Measurements from ENCODE around the gene ARMC9. TPM values are rescaled to one million over a fixed set of nuclear protein-coding genes. Genes with fewer than 3 reads are reported as not detected.
"Not testable (repeated sequence)": the region's sequence is repeated elsewhere in the genome, so short reads cannot be mapped to it uniquely, and the experiment has no call there.

The ARMC9 gene
- total and polyA plus RNA-seq, 2 donors: 13.5 to 25.9 TPM

DNA sequence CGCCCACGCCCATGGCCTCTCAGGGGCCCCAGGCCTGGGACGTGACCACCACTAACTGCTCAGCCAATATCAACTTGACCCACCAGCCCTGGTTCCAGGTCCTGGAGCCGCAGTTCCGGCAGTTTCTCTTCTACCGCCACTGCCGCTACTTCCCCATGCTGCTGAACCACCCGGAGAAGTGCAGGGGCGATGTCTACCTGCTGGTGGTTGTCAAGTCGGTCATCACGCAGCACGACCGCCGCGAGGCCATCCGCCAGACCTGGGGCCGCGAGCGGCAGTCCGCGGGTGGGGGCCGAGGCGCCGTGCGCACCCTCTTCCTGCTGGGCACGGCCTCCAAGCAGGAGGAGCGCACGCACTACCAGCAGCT is 199.5 kb downstream of the ARMC9 start:
- no peaks in the 10 kb centered on the region for H3K4me1 ChIP-seq (ENCODE audit: insufficient read depth)
- WGBS: 97% methylated on average over 28 of the region's 28 CpGs
- no peak overlapping the region for H3K27ac ChIP-seq (ENCODE audit: low read depth)
- H3K36me3 ChIP-seq (ENCODE audit: insufficient read depth): no peaks in the 10 kb centered on the region
- H3K4me3 ChIP-seq (ENCODE audit: low read depth, low read length): no peak overlapping the region
- no peak for DNase-seq (ENCODE audit: extremely low spot score)

DNA sequence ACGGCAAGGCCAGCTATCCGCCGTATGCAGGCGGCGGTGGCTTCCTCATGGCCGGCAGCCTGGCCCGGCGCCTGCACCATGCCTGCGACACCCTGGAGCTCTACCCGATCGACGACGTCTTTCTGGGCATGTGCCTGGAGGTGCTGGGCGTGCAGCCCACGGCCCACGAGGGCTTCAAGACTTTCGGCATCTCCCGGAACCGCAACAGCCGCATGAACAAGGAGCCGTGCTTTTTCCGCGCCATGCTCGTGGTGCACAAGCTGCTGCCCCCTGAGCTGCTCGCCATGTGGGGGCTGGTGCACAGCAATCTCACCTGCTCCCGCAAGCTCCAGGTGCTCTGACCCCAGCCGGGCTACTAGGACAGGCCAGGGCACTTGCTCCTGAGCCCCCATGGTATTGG is 200.2 kb downstream of the ARMC9 start:
- Histone ChIP-seq H3K36me3 (ENCODE audit: insufficient read depth) (no peaks in the 10 kb centered on the region), H3K4me3 (ENCODE audit: low read depth, low read length) (no peak overlapping the region), H3K4me1 (ENCODE audit: insufficient read depth) (no peaks in the 10 kb centered on the region), H3K27ac (ENCODE audit: low read depth) (no peak overlapping the region)
- WGBS: 96% methylated on average over 27 of the region's 27 CpGs
- DNase-seq (ENCODE audit: extremely low spot score): no peak

DNA sequence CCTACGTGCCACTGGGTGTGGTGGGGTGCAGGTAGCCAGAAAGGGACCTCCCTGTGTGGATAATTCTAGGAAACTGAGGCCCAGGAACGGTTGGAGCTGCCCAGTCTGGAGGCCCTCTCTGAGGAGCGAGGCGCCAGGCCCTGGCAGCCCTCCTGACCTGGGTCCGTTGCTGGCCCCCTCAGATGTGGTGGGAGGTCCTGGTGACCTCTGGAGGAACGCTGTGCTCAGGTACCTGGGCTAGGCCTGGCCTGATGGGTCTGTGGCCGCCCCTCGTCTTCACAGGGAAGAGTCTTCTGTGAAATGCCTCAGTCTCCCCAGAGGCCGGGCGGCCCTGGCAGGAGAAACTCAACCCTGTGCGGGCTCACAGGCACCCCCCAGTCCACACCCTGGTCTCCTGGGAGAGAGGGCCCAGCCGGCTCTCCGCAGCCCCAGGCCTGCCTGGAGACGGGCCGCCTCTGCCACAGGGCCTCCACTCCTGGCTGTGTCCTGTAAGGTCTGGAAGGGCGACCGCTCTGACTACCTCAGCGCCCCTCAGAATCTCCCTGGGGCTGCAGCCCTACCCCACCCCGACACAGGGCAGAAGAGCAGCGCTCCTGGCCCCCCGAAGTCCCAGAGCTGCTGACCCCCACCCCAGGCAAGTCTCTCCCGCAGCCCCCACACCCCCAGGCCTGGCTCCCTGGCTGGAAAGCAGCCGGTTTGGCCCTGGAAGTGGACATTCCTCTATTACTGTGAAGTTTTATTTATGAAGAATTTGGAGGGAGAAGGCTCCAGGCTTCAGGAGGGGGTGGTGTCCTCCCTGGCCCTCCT is 200.8 kb downstream of the ARMC9 start:
- H3K4me1 ChIP-seq (ENCODE audit: insufficient read depth): no peaks in the 10 kb centered on the region
- no peak overlapping the region for H3K4me3 ChIP-seq (ENCODE audit: low read depth, low read length)
- no peak for DNase-seq (ENCODE audit: extremely low spot score)
- no peaks in the 10 kb centered on the region for H3K36me3 ChIP-seq (ENCODE audit: insufficient read depth)
- 78% methylated on average over 23 of the region's 23 CpGs for WGBS
- H3K27ac ChIP-seq (ENCODE audit: low read depth): no peak overlapping the region

DNA sequence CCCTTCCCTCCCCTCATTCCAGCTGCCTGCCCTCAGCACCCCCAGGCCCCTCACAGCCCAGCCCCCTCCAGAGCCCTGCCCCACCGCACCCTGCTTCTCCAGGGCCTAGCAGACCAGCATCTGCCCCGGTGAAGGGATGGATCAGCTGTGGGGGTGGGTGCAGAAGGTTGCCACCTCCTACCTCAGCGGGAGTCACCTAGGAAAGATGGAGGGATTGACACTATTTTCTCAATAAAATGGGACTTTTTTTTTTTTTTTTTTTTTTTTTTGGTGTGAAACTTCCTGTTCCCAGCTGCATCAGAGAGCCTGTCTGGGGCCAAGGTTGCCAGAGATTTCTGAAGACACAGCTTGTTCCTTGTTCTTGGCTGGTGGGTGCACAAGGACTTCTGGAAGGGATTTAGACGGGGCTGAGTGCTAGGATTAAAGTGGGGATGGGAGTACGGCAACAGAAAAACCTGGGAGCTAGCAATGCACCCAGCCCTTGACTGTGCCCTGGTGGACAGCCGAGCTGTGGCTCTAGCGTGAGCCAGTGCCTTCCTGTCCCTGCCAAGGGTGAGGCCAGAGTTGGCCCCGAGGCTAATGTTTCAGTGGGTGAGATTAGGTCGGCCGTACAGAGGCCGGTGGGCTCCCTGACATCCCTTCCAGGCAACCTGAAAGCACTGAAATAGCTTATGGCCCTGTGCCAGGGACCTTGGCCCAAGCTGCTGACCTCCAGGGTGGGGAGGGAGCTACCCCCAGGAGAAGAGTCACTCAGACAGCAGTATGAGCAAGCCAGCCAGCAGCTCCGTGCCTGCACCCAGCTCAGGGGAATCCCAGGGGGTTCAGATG is 201.6 kb downstream of the ARMC9 start:
- Histone ChIP-seq H3K27ac (ENCODE audit: low read depth) (no peak overlapping the region), H3K4me3 (ENCODE audit: low read depth, low read length) (no peak overlapping the region), H3K36me3 (ENCODE audit: insufficient read depth) (no peaks in the 10 kb centered on the region), H3K4me1 (ENCODE audit: insufficient read depth) (no peaks in the 10 kb centered on the region)
- DNase-seq (ENCODE audit: extremely low spot score): no peak
- 31% methylated on average over 12 of the region's 12 CpGs for WGBS

DNA sequence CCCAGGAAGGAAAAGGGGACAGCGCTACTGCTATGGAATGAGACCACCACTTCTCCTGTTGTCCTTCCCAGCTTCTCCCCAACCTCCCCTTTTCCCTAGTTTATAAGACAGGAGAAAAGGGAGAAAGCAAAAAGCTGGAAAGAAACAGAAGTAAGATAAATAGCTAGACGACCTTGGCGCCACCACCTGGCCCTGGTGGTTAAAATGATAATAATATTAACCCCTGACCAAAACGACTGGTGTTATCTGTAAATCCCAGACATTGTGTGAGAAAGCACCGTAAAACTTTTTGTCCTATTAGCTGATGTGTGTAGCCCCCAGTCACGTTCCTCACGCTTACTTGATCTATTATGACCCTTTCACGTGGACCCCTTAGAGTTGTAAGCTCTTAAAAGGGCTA is 202.2 kb downstream of the ARMC9 start:
- not testable (repeated sequence) for H3K27ac ChIP-seq (ENCODE audit: low read depth); H3K36me3 ChIP-seq (ENCODE audit: insufficient read depth); DNase-seq (ENCODE audit: extremely low spot score); H3K4me3 ChIP-seq (ENCODE audit: low read depth, low read length); H3K4me1 ChIP-seq (ENCODE audit: insufficient read depth)
- WGBS: 56% methylated on average over 8 of the region's 8 CpGs

DNA sequence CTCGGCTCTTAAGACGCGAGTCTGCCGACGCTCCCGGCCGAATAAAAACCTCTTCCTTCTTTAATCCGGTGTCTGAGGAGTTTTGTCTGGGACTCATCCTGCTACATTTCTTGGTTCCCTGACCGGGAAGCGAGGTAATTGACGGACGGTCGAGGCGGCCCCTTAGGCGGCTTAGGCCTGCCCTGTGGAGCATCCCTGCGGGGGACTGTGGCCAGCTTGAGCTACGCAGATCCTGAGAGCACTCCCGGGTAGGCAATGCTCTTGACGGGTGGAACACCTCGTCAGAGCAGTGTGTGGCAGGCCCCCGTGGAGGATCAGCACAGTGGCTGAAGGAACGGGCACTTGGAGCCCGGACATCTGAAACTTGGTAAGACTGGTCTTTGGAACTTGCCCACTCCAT is 202.7 kb downstream of the ARMC9 start:
- H3K27ac ChIP-seq (ENCODE audit: low read depth); H3K4me1 ChIP-seq (ENCODE audit: insufficient read depth); DNase-seq (ENCODE audit: extremely low spot score): not testable (repeated sequence)

DNA sequence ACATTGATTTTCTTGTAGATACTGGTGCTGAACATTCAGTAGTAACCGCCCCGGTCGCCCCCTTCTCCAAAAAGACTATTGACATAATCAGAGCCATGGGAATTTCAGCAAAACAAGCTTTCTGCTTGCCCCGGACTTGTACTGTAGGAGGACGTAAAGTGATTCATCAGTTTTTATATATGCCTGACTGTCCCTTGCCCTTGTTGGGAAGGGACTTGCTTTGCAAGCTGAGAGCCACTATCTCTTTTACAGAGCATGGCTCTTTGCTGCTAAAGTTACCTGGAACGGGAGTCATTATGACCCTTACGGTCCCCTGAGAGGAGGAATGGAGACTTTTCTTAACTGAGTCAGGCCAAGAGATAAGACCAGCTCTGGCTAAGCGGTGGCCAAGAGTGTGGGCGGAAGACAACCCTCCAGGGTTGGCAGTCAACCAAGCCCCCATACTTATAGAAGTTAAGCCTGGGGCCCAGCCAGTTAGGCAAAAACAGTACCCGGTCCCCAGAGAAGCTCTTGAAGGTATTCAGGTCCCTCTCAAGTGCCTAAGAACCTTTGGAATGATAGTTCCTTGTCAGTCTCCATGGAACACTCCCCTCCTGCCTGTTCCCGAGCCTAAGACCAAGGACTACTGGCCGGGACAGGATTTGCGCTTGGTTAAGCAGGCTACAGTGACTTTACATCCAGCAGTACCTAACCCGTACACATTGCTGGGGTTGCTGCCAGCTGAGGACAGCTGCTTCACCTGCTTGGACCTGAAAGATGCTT is 205.2 kb downstream of the ARMC9 start:
- 59% methylated on average over 14 of the region's 14 CpGs for WGBS
- not testable (repeated sequence) for H3K27ac ChIP-seq (ENCODE audit: low read depth); H3K4me1 ChIP-seq (ENCODE audit: insufficient read depth)

More for the DNA sequence above, 202.7 kb downstream of the ARMC9 start:
- H3K4me3 ChIP-seq (ENCODE audit: low read depth, low read length); H3K36me3 ChIP-seq (ENCODE audit: insufficient read depth): not testable (repeated sequence)
- 85% methylated on average over 23 of the region's 23 CpGs for WGBS

DNA sequence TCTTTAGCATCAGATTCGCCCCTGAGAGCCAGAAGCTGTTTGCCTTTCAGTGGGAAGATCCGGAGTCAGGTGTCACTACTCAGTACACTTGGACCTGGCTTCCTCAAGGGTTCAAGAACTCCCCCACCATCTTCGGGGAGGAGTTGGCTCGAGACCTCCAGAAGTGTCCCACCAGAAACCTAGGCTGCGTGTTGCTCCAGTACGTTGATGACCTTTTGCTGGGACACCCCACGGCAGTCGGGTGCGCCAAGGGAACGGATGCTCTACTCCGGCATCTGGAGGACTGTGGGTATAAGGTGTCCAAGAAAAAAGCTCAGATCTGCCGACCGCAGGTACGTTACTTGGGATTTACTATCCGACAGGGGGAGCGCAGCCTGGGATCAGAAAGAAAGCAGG is 205.8 kb downstream of the ARMC9 start:
- not testable (repeated sequence) for H3K4me3 ChIP-seq (ENCODE audit: low read depth, low read length); H3K4me1 ChIP-seq (ENCODE audit: insufficient read depth); DNase-seq (ENCODE audit: extremely low spot score); H3K27ac ChIP-seq (ENCODE audit: low read depth); H3K36me3 ChIP-seq (ENCODE audit: insufficient read depth)
- 93% methylated on average over 16 of the region's 16 CpGs for WGBS

More for the DNA sequence above, 205.2 kb downstream of the ARMC9 start:
- not testable (repeated sequence) for DNase-seq (ENCODE audit: extremely low spot score); H3K36me3 ChIP-seq (ENCODE audit: insufficient read depth); H3K4me3 ChIP-seq (ENCODE audit: low read depth, low read length)

DNA sequence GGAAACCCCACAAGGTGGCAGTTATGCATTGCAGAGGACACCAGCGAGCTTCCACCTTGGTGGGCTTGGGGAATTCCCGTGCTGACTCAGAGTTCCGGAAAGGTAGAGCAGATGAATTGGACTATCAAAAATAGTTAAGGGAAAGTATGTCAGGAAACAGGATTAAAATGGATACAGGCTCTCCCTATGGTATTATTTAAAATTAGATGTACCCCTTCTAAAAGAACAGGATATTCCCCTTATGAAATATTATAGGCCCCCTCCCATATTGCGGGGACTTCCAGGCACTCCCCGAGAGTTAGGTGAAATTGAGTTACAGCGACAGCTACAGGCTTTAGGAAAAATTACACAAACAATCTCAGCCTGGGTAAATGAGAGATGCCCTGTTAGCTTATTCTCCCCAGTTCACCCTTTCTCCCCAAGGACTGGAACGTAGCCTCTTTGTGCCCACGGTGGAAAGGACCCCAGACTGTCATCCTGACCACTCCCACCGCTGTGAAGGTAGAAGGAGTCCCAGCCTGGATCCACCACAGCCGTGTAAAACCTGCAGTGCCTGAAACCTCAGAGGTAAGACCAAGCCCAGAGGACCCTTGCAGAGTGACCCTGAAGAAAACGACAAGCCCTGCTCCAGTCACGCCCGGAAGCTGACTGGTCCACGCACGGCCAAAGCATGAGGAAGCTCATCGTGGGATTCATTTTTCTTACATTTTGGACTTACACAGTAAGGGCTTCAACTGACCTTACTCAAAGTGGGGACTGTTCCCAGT is 207.4 kb downstream of the ARMC9 start:
- H3K36me3 ChIP-seq (ENCODE audit: insufficient read depth); H3K4me3 ChIP-seq (ENCODE audit: low read depth, low read length); H3K4me1 ChIP-seq (ENCODE audit: insufficient read depth); DNase-seq (ENCODE audit: extremely low spot score); H3K27ac ChIP-seq (ENCODE audit: low read depth): not testable (repeated sequence)
- 33% methylated on average over 16 of the region's 16 CpGs for WGBS

DNA sequence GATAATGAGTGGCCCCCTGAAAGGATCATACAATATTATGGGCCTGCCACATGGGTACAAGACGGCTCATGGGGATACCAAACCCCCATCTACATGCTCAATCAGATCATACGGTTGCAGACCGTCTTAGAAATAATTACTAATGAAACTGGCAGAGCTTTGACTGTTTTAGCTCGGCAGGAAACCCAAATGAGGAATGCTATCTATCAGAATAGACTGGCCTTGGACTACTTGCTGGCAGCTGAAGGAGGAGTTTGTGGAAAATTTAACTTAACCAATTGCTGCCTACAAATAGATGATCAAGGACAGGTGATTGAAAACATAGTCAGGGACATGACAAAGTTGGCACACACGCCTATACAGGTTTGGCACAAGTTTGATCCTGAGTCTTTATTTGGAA is 209.3 kb downstream of the ARMC9 start:
- H3K27ac ChIP-seq (ENCODE audit: low read depth); H3K36me3 ChIP-seq (ENCODE audit: insufficient read depth); H3K4me1 ChIP-seq (ENCODE audit: insufficient read depth); DNase-seq (ENCODE audit: extremely low spot score); H3K4me3 ChIP-seq (ENCODE audit: low read depth, low read length): not testable (repeated sequence)
- WGBS: 83% methylated on average over 5 of the region's 5 CpGs

DNA sequence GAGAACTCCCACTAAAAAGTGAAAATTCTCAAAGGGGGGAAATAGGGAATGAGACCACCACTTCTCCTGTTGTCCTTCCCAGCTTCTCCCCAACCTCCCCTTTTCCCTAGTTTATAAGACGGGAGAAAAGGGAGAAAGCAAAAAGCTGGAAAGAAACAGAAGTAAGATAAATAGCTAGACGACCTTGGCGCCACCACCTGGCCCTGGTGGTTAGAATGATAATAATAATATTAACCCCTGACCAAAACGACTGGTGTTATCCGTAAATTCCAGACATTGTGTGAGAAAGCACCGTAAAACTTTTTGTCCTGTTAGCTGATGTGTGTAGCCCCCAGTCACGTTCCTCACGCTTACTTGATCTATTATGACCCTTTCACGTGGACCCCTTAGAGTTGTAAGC is 209.9 kb downstream of the ARMC9 start:
- not testable (repeated sequence) for H3K4me3 ChIP-seq (ENCODE audit: low read depth, low read length); DNase-seq (ENCODE audit: extremely low spot score); H3K4me1 ChIP-seq (ENCODE audit: insufficient read depth); H3K27ac ChIP-seq (ENCODE audit: low read depth); H3K36me3 ChIP-seq (ENCODE audit: insufficient read depth)
- WGBS: 77% methylated on average over 9 of the region's 9 CpGs

DNA sequence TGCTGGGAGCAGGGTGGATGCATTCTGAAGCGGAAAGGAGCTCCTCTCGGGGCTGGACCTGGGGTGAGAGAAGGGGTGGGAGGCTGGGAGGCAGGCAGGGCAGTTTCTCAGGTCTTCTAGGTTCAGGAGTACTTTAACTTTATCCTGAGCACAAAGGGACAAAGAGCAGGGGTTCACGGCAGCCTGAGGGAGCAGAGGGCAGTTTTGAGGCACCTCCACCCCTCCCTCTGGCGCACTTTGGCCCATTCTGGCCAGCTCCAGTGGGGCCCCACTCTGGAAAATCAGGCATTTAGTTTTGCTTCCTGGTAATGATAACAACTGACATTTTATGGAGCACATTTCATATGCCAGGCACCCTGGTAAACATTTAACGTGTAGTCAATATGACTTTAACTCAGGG is 211.3 kb downstream of the ARMC9 start:
- Histone ChIP-seq H3K27ac (ENCODE audit: low read depth) (no peak overlapping the region), H3K4me3 (ENCODE audit: low read depth, low read length) (no peak overlapping the region), H3K36me3 (ENCODE audit: insufficient read depth) (no peaks in the 10 kb centered on the region), H3K4me1 (ENCODE audit: insufficient read depth) (no peaks in the 10 kb centered on the region)
- no peak for DNase-seq (ENCODE audit: extremely low spot score)
- WGBS: 96% methylated on average over 5 of the region's 5 CpGs

All from urinary bladder (tissue), 4 donors.